CD4-positive, alpha-beta T cell treated with Interleukin-6 at 100 ng/mL for 8 hours (primary cell): ENCODE measurements around the gene ASCL4.

Source experiments
- DNase-seq: peaks from one replicate; pipeline ENCODE4 v3.0.0-alpha.2; 2020; ENCODE audit warnings: mixed read lengths, low spot score

The ASCL4 gene

GRCh38 chr12:107778383-107779025 lies 4.0 kb downstream of the ASCL4 start:
- DNase-seq = no peak

GRCh38 chr12:107779077-107779831 lies 4.8 kb downstream of the ASCL4 start:
- DNase-seq = no peak

- DNase-seq = no peak
Measured at GRCh38 chr12:107780298-107780697, 5.8 kb downstream of the ASCL4 start.

GRCh38 chr12:107782067-107782466 lies 7.6 kb downstream of the ASCL4 start:
- no peak for DNase-seq

- DNase-seq = no peak
Measured at GRCh38 chr12:107783406-107784376, 9.2 kb downstream of the ASCL4 start.

GRCh38 chr12:107788281-107788680 lies 13.8 kb downstream of the ASCL4 start:
- no peak for DNase-seq

GRCh38 chr12:107788690-107789458 lies 14.4 kb downstream of the ASCL4 start:
- no peak for DNase-seq

- no peak for DNase-seq
Measured at GRCh38 chr12:107791465-107792089, 17.1 kb downstream of the ASCL4 start.

- DNase-seq = no peak
Measured at GRCh38 chr12:107794451-107794850, 19.9 kb downstream of the ASCL4 start.

GRCh38 chr12:107798580-107798979 lies 24.1 kb downstream of the ASCL4 start:
- no peak for DNase-seq

GRCh38 chr12:107801150-107801549 lies 26.6 kb downstream of the ASCL4 start:
- no peak for DNase-seq

- no peak for DNase-seq
Measured at GRCh38 chr12:107803092-107803491, 28.6 kb downstream of the ASCL4 start.

- no peak for DNase-seq
Measured at GRCh38 chr12:107805488-107806180, 31.1 kb downstream of the ASCL4 start.

- DNase-seq = no peak
Measured at GRCh38 chr12:107807471-107808150, 33.1 kb downstream of the ASCL4 start.

- DNase-seq = no peak
Measured at GRCh38 chr12:107817250-107817649, 42.7 kb downstream of the ASCL4 start.

- DNase-seq = no peak
Measured at GRCh38 chr12:107818984-107819383, 44.5 kb downstream of the ASCL4 start.

GRCh38 chr12:107822356-107822755 lies 47.9 kb downstream of the ASCL4 start:
- no peak for DNase-seq
